NOMO-1 treated with DMSO at 0.1 percent for 48 hours (cell line): Measurements from ENCODE around the gene CSMD2.

Experiments
- DNase-seq: peaks from one replicate; lab custom pipeline; 2025; ENCODE audit not compliant: unreplicated experiment; lab: John Stamatoyannopoulos, UW

The CSMD2 gene

GRCh38 chr1:34007760-34008159, 157.3 kb downstream of the CSMD2 start:
- no peak for DNase-seq

DNA sequence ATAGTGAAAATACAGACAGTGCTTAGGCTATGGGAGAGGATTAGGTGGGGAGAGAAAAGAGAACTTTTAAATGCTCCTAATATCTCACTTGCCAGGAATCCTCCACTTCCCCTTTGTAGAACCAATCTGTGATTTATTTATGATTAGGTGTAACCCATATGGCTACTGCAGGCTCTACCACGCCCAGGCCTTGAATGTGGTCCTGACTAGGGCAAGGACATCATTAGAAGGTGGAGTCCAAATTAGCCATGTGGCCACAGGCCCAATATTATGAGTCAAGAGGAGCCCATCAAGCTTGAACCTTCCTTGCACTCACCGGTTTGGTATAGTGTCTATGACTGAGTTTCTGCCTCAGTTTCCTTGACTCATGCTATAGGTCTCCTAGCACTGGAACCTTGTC, 159.7 kb downstream of the CSMD2 start:
- no peak for DNase-seq

DNA sequence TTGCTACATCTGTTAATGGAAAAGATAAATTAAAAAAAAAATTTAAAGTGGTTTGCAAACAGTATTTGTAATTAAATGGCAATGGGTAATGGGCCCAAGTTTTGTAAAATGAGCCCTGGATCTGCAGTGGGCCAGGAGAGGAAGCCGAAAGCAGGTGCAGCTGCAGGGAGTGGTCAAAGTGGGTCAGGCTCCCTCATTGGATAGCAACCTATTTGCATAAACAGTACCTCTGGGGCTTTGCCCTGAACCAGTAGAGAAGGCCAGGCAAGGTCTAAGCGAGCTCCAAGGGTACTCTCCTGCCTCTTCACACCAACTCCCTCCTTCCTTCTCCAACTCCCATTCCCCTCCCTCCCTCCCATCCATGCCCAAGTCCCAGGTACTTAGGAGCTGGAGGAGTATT, 162.2 kb downstream of the CSMD2 start:
- DNase-seq, result no peak

DNA sequence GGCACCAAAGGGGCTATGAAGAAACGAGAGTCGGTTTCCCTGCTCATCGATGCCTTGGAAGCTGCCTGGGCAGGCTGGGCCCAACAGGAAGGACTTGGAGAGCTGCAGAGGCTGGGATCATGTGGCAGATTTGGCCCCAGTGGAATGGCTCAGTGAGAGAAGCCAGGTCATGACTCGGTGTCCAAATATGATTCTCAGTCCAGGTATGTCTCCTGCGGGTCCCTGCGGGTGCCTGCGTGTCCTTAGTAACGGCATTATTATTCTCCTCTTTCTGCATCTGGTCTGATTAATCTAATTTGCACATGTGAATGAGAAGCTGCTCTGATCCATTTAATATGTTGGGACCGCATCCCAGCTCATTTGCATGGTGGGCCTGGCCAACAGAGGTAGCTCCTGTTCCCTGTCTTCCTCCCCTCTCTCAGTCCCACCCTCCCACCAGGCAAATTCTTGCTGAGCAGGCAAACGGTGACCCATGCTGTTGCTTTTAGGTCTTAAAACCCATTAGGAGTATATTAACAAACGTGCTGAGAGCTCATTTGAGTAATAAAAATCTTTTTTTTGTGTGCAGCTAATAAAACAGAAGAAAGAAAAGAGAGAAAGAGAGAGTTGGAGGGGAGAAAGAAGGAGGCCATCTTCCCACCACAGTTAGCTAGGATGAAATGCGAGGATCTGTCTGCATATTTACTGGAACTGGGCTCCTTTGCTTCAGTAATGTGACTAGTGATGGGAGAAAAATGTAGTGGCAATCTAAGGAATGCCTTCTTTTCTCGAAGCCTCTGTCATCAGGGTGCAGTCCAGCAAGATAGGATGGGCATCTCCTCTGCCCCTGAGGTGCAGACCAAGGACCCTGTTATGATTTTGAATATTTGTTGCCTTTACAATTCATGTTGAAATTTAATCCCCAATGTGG, 167.6 kb downstream of the CSMD2 start:
- no peak for DNase-seq

- DNase-seq, result no peak
Measured at GRCh38 chr1:33996281-33996680, 168.7 kb downstream of the CSMD2 start.

GRCh38 chr1:33993301-33993700, 171.7 kb downstream of the CSMD2 start:
- no peak for DNase-seq

DNA sequence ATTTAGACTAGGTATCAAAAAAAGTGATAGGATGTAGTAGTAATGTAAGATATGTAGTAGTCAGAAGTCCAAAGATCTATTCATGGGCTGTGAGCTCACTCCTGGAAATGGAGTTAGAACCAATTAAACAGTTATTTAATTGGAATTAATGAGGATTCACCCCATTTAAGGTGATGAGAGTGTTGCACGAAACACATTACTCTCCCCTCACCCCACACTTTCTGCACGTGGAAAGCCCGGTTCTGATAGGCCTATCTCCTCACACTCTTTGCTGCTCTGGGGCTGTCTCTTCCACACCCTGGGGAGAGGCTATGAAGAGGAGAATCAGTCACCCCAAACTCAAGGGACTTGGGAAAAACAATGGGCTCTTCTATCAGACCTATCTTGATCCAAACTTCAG, 174.7 kb downstream of the CSMD2 start:
- DNase-seq, result no peak

DNA sequence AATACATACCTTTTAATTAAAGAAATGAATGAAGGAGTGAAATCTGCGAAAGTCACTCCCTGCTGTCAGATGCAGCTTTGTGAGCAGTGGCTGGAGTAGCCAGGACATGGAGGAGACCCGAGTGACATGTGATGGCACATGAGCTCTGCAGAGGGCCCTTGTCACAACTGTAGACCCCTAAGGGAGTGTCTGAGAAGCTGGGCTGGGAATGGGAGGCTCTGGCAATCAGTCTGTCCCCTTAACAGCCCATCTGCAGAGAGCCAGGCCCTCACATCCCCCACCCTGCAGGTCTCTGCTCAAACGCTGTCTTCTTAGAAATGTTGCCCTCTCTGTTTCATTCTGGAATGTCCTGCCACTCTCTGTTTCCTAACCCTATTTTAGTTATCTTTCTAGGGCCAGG, 176.9 kb downstream of the CSMD2 start:
- no peak for DNase-seq

DNA sequence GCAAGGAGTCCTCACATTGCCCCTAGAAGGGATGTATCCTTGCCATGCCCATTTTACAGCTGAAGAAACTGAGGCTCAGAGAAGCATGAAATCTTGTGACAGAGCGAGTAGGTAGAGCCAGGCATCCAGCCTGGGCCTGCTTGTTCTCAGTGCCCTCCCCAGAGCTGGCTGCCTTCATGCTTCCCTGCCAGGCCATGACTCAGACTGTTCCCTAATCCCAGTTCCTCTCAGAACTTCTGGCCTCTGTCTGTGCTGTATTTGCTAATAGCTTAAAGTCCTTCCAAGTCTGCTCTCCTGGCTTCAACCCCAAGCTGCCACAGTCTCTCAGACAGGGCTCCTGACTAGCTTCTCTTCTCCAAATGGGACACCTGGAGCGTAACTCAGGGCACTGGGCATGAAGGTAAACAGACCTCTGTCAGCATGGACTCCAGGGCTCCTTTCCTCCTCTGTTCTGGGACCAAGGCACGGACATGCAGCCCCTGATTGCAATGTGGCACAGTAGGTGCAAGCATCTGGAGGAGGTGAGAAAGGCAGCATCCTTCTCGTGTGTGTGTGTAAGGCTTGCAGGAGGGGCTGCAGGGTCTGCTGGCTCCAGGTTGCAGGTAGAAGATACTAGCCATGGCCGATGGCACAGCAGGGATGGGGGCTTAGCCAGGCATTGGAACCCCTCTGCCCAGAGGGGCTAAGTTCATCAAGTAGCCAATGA, 178.5 kb downstream of the CSMD2 start:
- no peak for DNase-seq

DNA sequence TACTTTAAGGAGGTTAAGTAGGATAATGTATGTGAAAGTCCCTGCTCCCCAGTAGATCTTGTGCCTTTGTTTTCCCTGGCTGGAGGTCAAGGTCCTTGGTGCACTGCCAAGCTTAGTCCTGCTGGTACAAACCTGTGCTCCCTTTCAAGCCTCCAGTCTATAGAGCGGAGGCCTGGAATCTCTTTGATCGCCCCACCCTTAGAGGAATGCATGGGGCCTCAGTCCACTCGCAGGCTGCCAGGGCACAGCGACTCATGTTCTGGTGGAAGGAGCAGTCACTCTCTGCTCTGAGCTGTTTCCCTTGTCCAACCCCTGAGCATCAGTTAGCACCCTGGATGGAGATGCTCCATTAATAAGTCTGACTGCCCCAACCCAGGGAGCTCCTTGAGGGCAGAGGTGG, 179.4 kb downstream of the CSMD2 start:
- DNase-seq, result no peak

- no peak for DNase-seq
Measured at GRCh38 chr1:33984906-33985565, 180.0 kb downstream of the CSMD2 start.

GRCh38 chr1:33982419-33982818, 182.6 kb downstream of the CSMD2 start:
- DNase-seq, result no peak

- DNase-seq, result no peak
Measured at GRCh38 chr1:33979341-33979740, 185.7 kb downstream of the CSMD2 start.

DNA sequence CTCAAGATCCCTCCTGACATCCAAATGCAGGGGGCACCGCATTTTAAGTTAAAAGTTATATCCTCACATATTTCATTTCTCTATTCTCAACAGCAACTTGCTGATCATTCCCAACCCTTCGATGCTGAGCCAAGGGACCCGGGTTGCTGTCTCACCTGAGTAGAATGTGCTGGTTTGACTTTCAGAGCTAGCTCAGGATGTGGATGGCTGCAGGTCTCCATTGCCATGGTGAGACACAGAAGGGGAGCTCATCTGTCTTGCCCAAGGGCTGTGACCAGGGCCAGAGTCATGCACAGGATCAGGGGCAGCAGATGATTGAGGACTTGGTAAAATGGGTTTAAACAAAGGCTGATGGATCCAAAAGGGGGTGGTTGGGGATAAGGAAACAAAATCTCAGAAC, 189.1 kb downstream of the CSMD2 start:
- DNase-seq, result no peak

DNA sequence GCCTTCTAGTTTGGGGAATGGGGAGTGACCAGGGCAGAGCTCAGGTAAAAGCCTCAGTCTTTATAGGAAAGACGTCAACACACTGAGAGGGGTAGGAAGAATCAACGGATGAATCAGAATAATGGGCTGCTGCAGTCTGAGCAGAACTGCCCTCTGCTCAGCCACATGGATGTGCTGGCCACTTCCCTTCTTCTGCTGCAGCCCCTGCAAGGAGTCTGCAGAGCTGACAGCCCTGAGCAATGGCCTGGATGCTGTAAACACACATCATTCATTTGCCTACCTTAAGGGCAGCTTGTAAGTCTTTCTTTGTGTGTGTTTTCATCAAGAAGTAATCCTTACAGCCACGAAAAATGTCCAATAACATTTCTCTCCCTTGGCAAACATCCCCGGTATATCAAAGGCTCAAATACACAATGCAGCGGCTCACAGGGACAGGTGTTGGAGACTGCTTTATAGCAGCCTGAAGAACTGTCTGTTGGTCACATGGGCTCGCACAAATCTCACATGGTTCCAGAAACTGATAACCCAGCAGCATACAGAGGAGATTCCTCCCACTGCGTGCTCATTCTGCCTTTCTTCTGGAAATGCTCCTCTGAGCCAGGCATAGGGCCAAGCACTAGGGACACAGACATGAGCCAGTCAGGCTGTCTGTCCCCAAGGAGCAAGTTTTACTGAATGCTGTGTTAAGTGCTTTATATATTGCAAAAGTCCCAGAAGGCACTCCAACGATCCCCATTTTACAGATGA, 191.1 kb downstream of the CSMD2 start:
- DNase-seq, result no peak

DNA sequence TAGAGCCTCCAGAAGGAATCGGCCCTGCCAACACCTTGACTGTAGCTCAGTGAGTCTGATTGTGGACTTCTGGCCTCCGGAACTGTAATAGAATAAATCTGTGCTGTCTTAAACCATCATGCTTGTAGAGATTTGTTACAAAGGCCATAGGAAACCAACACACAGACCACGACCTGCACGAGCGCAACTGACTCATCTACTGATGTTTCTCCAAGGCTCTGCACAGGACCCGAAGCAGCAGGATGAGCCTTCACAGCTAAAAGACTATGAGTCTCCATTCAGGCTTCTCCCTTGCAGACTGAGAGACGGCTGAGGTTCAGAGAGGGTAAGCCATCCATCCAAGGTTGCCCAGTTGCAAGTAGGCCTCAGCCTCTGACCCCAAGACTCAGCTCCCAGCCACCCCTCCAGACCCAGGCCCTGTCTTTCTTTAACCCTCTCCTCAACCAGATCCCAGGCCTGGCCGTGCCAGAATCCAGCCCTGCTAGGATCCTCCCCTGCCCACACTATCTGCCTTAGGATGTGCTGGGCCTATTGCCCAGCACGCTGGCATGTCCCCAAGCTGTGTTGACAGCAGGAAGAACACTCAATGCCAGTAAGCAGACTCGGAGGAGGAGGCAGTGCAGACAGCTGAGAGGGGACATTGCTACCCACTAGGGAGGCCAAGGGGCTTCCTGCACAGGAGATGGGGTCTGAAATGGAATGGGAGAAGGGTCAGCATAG, 192.2 kb downstream of the CSMD2 start:
- DNase-seq, result no peak

- no peak for DNase-seq
Measured at GRCh38 chr1:33971913-33972312, 193.1 kb downstream of the CSMD2 start.

GRCh38 chr1:33971018-33971710, 193.9 kb downstream of the CSMD2 start:
- no peak for DNase-seq

DNA sequence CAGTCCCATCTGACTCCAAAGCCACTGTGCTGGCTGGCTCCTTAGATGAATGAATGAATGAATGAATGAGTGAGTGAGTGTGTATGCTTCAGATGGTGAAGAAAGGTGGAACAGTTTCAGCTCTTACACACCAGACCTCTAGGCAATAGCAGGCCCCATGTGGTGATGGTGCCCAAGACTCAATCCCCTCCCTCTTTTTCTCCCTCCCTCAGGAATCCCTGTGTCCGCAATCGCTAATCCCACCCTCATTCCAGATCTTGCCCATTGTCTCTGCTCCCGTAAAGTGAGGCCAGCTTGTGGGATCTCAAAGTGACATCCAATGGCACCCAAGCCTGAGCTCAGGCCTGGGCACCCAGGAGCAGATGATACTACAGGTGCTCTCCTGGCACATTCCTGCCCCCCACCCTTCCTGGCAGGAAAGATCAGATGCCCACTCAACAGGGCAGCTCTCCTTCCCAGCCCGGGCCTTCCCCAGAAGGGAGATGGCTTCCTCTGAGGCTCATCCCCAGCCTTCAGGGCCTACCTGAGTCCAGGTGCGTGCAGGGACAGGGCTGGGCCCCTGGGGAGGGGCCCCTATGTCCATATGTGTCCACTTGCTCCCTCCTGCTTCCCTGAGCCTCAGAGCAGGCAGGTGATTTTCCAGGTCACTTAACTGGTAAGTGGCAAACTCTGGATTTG, 194.7 kb downstream of the CSMD2 start:
- DNase-seq, result no peak
